GM23338 (cell line): ENCODE measurements around the gene DZIP1. TPM values are rescaled to one million over a fixed set of nuclear protein-coding genes. Genes with fewer than 3 reads are reported as not detected.

Experiments
- ATAC-seq: fragments of 200-7000 bp; cut with Tn5 transposase; 3 replicates; pipeline ENCODE4 v1.9.1; 2020
- DNase-seq: peaks from one replicate; pipeline ENCODE4 v3.0.0-alpha.2; 2015; ENCODE audit warnings: low spot score
- H2AFZ ChIP-seq: fragments of 200-600 bp; sonication (generic); 2 replicates; pipeline ENCODE4 v1.8.0; 2016; ENCODE audit warnings: antibody characterized with exemption, mild to moderate bottlenecking, moderate library complexity
- H3F3A ChIP-seq: fragments of 200-600 bp; sonication (generic); replicated peaks from 2 replicates; pipeline ENCODE4 v1.8.0; 2017; ENCODE audit warnings: antibody characterized with exemption, mixed run types, low read depth
- H3K27ac ChIP-seq: fragments of 200-600 bp; sonication (generic); 2 replicates; pipeline ENCODE4 v1.6.1; 2016; ENCODE audit warnings: low read depth
- H3K27me3 ChIP-seq: fragments of 200-600 bp; sonication (generic); 2 replicates; pipeline ENCODE4 v1.8.0; 2016; ENCODE audit warnings: mild to moderate bottlenecking, mixed run types, moderate library complexity; ENCODE audit not compliant: insufficient read depth
- H3K36me3 ChIP-seq: fragments of 200-600 bp; sonication (generic); 2 replicates; pipeline ENCODE4 v1.8.0; 2016; ENCODE audit warnings: mild to moderate bottlenecking; ENCODE audit not compliant: insufficient read depth
- H3K4me1 ChIP-seq: fragments of 200-600 bp; sonication (generic); 2 replicates; pipeline ENCODE4 v1.8.0; 2016; ENCODE audit warnings: mild to moderate bottlenecking, moderate library complexity; ENCODE audit not compliant: insufficient read depth
- H3K4me2 ChIP-seq: fragments of 200-600 bp; sonication (generic); 2 replicates; pipeline ENCODE4 v1.7.1; 2017; ENCODE audit warnings: mixed run types
- H3K4me3 ChIP-seq: fragments of 200-600 bp; sonication (generic); 2 replicates; pipeline ENCODE4 v1.6.1; 2016; ENCODE audit warnings: mixed run types
- H3K79me2 ChIP-seq: fragments of 200-600 bp; sonication (generic); replicated peaks from 2 replicates; pipeline ENCODE4 v1.8.0; 2017; ENCODE audit warnings: mild to moderate bottlenecking; ENCODE audit not compliant: insufficient read depth
- H3K9me2 ChIP-seq: fragments of 200-600 bp; sonication (generic); 2 replicates; pipeline ENCODE4 v1.8.0; 2017; ENCODE audit not compliant: insufficient read depth
- H4K20me1 ChIP-seq: fragments of 200-600 bp; sonication (generic); replicated peaks from 2 replicates; pipeline ENCODE4 v1.8.0; 2017; ENCODE audit warnings: mild to moderate bottlenecking; ENCODE audit not compliant: insufficient read depth
- H3K27ac Mint-ChIP-seq: 2 replicates; pipeline ENCODE4 v1.8.0; 2020; ENCODE audit warnings: inconsistent platforms, mild to moderate bottlenecking, moderate library complexity, mixed read lengths
- H3K27me3 Mint-ChIP-seq: 3 replicates; pipeline ENCODE4 v1.8.0; 2022; ENCODE audit warnings: low read depth, mild to moderate bottlenecking, moderate library complexity, mixed read lengths, inconsistent platforms; ENCODE audit not compliant: insufficient read depth, poor library complexity
- H3K36me3 Mint-ChIP-seq: 3 replicates; pipeline ENCODE4 v1.8.0; 2021; ENCODE audit warnings: low read depth, mild to moderate bottlenecking, inconsistent platforms, moderate library complexity, mixed read lengths
- H3K4me1 Mint-ChIP-seq: 3 replicates; pipeline ENCODE4 v1.8.0; 2020; ENCODE audit warnings: mild to moderate bottlenecking, inconsistent platforms, mixed read lengths
- H3K4me3 Mint-ChIP-seq: 3 replicates; pipeline ENCODE4 v1.8.0; 2021; ENCODE audit warnings: moderate library complexity, mild to moderate bottlenecking, inconsistent platforms, mixed read lengths
- H3K9me3 Mint-ChIP-seq: 3 replicates; pipeline ENCODE4 v1.8.0; 2020; ENCODE audit warnings: moderate library complexity, mild to moderate bottlenecking, inconsistent platforms, mixed read lengths
- EZH2 ChIP-seq: fragments of 200-600 bp; sonication (generic); IDR thresholded peaks from one replicate; pipeline ENCODE4 v1.8.0; 2017; ENCODE audit warnings: antibody characterized with exemption, mild to moderate bottlenecking, low read depth; ENCODE audit not compliant: unreplicated experiment
- EZH2phosphoT487 ChIP-seq: fragments of 200-600 bp; sonication (generic); IDR thresholded peaks from one replicate; pipeline ENCODE4 v1.8.1; 2018; ENCODE audit warnings: antibody characterized with exemption; ENCODE audit not compliant: unreplicated experiment
- NANOG ChIP-seq: IDR thresholded peaks from 2 replicates; pipeline ENCODE4 v1.6.1; 2016; ENCODE audit warnings: antibody characterized with exemption, borderline replicate concordance
- POLR2AphosphoS5 ChIP-seq: IDR thresholded peaks from 2 replicates; pipeline ENCODE4 v1.6.1; 2016; ENCODE audit warnings: antibody characterized with exemption, low read depth
- STAT1 ChIP-seq: IDR thresholded peaks from one replicate; pipeline ENCODE4 v1.6.1; 2016; ENCODE audit warnings: antibody characterized with exemption; ENCODE audit not compliant: unreplicated experiment
- ZNF114 ChIP-seq: fragments of 250-450 bp; sonication (Bioruptor Pico); IDR thresholded peaks from 2 replicates; pipeline ENCODE4 v1.5.0; 2020; ENCODE audit warnings: mild to moderate bottlenecking, moderate library complexity
- ZNF331 ChIP-seq: fragments of 250-450 bp; sonication (Bioruptor Pico); IDR thresholded peaks from 2 replicates; pipeline ENCODE4 v1.5.0; 2020; ENCODE audit warnings: low read depth, mild to moderate bottlenecking, moderate library complexity
- polyA plus RNA-seq: library from polyadenylated mRNA; unstranded; fragments of >200 nt; fragmentation: Nextera tagmentation; extraction: Ambion mirVana; gene quantifications from 2 replicates; pipeline ENCODE4 v1.2.1, GENCODE V29; 2016
- total RNA-seq: library from RNA; depleted of rRNA; stranded (reverse); fragments of >200 nt; shearing (Covaris generic); gene quantifications from 2 replicates; pipeline ENCODE4 v1.2.3, GENCODE V29; 2014
- TF ChIP-seq, protein P1 (sequence below): fragments of 250-450 bp; sonication (Bioruptor Pico); IDR thresholded peaks from 2 replicates; pipeline ENCODE4 v1.5.0; 2020; ENCODE audit warnings: mild to moderate bottlenecking, moderate library complexity
- TF ChIP-seq, protein P2 (sequence below): IDR thresholded peaks from 2 replicates; pipeline ENCODE4 v1.6.1; 2016; ENCODE audit warnings: antibody characterized with exemption
- TF ChIP-seq, protein P3 (sequence below), 2 experiments: fragments of 200-600 bp in 1 of 2; sonication (generic) in 1 of 2; conservative IDR thresholded peaks; 2 replicates each; pipeline versions ENCODE4 v1.5.1 to v1.6.1; 2016 to 2017; ENCODE audit warnings: antibody characterized with exemption in 2 of 2, low read depth in 2 of 2, mild to moderate bottlenecking in 2 of 2, moderate library complexity in 1 of 2
- TF ChIP-seq, protein P4 (sequence below): IDR thresholded peaks from one replicate; pipeline ENCODE4 v1.6.1; 2018; ENCODE audit warnings: antibody characterized with exemption; ENCODE audit not compliant: unreplicated experiment

The DZIP1 gene
- total and polyA plus RNA-seq, 2 experiments from 2014 or later = 10.6 to 24.2 TPM

DNA sequence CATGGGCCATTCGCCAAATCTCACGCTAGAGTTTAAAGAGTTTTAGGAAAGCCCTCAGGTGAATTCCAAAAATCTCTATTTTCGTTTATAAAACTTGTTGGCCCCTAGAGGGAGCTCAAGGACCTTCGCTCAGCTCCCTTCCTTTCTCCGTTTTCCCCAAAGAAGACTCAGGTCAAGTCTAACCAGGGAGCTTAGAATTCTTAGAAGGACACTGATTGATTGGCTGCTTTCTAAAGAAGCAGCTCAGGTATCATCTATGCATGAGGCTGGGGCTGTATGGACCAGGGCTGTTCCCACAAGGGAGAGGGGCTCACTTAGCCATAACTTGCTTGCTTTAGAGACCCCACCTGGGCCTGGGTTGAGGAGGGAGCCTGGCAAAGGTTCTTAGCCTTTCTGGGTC is 20.5 kb downstream of the DZIP1 start (continued):
- TF ChIP-seq, protein P1, sequence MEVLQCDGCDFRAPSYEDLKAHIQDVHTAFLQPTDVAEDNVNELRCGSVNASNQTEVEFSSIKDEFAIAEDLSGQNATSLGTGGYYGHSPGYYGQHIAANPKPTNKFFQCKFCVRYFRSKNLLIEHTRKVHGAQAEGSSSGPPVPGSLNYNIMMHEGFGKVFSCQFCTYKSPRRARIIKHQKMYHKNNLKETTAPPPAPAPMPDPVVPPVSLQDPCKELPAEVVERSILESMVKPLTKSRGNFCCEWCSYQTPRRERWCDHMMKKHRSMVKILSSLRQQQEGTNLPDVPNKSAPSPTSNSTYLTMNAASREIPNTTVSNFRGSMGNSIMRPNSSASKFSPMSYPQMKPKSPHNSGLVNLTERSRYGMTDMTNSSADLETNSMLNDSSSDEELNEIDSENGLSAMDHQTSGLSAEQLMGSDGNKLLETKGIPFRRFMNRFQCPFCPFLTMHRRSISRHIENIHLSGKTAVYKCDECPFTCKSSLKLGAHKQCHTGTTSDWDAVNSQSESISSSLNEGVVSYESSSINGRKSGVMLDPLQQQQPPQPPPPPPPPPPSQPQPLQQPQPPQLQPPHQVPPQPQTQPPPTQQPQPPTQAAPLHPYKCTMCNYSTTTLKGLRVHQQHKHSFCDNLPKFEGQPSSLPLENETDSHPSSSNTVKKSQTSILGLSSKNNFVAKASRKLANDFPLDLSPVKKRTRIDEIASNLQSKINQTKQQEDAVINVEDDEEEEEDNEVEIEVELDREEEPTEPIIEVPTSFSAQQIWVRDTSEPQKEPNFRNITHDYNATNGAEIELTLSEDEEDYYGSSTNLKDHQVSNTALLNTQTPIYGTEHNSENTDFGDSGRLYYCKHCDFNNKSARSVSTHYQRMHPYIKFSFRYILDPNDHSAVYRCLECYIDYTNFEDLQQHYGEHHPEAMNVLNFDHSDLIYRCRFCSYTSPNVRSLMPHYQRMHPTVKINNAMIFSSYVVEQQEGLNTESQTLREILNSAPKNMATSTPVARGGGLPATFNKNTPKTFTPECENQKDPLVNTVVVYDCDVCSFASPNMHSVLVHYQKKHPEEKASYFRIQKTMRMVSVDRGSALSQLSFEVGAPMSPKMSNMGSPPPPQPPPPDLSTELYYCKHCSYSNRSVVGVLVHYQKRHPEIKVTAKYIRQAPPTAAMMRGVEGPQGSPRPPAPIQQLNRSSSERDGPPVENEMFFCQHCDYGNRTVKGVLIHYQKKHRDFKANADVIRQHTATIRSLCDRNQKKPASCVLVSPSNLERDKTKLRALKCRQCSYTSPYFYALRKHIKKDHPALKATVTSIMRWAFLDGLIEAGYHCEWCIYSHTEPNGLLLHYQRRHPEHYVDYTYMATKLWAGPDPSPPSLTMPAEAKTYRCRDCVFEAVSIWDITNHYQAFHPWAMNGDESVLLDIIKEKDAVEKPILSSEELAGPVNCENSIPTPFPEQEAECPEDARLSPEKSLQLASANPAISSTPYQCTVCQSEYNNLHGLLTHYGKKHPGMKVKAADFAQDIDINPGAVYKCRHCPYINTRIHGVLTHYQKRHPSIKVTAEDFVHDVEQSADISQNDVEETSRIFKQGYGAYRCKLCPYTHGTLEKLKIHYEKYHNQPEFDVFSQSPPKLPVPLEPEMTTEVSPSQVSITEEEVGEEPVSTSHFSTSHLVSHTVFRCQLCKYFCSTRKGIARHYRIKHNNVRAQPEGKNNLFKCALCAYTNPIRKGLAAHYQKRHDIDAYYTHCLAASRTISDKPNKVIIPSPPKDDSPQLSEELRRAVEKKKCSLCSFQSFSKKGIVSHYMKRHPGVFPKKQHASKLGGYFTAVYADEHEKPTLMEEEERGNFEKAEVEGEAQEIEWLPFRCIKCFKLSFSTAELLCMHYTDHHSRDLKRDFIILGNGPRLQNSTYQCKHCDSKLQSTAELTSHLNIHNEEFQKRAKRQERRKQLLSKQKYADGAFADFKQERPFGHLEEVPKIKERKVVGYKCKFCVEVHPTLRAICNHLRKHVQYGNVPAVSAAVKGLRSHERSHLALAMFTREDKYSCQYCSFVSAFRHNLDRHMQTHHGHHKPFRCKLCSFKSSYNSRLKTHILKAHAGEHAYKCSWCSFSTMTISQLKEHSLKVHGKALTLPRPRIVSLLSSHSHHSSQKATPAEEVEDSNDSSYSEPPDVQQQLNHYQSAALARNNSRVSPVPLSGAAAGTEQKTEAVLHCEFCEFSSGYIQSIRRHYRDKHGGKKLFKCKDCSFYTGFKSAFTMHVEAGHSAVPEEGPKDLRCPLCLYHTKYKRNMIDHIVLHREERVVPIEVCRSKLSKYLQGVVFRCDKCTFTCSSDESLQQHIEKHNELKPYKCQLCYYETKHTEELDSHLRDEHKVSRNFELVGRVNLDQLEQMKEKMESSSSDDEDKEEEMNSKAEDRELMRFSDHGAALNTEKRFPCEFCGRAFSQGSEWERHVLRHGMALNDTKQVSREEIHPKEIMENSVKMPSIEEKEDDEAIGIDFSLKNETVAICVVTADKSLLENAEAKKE (CRISPR knock-in tag) = no peak
- TF ChIP-seq ZNF331 (CRISPR knock-in tag) = no peak
- TF ChIP-seq, protein P2, sequence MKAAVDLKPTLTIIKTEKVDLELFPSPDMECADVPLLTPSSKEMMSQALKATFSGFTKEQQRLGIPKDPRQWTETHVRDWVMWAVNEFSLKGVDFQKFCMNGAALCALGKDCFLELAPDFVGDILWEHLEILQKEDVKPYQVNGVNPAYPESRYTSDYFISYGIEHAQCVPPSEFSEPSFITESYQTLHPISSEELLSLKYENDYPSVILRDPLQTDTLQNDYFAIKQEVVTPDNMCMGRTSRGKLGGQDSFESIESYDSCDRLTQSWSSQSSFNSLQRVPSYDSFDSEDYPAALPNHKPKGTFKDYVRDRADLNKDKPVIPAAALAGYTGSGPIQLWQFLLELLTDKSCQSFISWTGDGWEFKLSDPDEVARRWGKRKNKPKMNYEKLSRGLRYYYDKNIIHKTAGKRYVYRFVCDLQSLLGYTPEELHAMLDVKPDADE = no peak

DNA sequence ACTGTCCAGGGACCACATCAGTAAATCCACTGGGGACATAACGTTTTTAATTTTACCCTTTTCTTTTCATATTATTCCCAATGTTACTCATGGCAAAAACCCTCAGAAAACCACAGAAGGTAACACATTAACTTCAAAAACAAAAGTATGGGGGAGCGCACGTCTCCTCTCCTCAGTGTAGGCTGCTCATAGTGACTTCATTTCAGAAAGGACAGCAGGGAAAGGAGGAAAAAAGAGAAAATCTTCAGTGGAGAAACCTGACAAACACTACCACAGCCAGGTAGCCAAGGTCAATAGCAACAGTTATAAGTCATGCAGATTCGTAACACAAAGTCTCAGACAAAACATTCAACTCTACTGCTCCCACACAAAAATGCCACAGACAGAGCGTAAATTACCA is 21.4 kb downstream of the DZIP1 start:
- Mint-ChIP-seq H3K27me3 (peaks cover 2% of the 10 kb centered on the region), H3K9me3 (no peaks in the 10 kb centered on the region), H3K4me1 (peaks cover 5% of the 10 kb centered on the region; the same call in 1 of the 3 replicates), H3K36me3 (peaks cover 61% of the 10 kb centered on the region), H3K4me3 (no peak overlapping the region), H3K27ac (no peak overlapping the region)
- H3K36me3 ChIP-seq = peaks cover 19% of the 10 kb centered on the region
- H4K20me1 ChIP-seq = no peaks in the 10 kb centered on the region
- H3F3A ChIP-seq = no peaks in the 10 kb centered on the region
- no peak overlapping the region for H3K27ac ChIP-seq
- H3K79me2 ChIP-seq = no peaks in the 10 kb centered on the region
- H3K4me3 ChIP-seq = no peak overlapping the region
- H2AFZ ChIP-seq = no peak overlapping the region
- H3K4me2 ChIP-seq = no peak overlapping the region
- DNase-seq (no peak), ATAC-seq (no peak)
- H3K4me1 ChIP-seq = no peaks in the 10 kb centered on the region
- H3K27me3 ChIP-seq = no peaks in the 10 kb centered on the region
- no peaks in the 10 kb centered on the region for H3K9me2 ChIP-seq
- no peak for TF ChIP-seq EZH2
- TF ChIP-seq, protein P3, sequence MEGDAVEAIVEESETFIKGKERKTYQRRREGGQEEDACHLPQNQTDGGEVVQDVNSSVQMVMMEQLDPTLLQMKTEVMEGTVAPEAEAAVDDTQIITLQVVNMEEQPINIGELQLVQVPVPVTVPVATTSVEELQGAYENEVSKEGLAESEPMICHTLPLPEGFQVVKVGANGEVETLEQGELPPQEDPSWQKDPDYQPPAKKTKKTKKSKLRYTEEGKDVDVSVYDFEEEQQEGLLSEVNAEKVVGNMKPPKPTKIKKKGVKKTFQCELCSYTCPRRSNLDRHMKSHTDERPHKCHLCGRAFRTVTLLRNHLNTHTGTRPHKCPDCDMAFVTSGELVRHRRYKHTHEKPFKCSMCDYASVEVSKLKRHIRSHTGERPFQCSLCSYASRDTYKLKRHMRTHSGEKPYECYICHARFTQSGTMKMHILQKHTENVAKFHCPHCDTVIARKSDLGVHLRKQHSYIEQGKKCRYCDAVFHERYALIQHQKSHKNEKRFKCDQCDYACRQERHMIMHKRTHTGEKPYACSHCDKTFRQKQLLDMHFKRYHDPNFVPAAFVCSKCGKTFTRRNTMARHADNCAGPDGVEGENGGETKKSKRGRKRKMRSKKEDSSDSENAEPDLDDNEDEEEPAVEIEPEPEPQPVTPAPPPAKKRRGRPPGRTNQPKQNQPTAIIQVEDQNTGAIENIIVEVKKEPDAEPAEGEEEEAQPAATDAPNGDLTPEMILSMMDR (conservative IDR thresholded peaks at IDR 0.05; ENCODE audit: low read depth in 2 of 2) = no peak
- TF ChIP-seq STAT1 = no peak
- TF ChIP-seq, protein P4, sequence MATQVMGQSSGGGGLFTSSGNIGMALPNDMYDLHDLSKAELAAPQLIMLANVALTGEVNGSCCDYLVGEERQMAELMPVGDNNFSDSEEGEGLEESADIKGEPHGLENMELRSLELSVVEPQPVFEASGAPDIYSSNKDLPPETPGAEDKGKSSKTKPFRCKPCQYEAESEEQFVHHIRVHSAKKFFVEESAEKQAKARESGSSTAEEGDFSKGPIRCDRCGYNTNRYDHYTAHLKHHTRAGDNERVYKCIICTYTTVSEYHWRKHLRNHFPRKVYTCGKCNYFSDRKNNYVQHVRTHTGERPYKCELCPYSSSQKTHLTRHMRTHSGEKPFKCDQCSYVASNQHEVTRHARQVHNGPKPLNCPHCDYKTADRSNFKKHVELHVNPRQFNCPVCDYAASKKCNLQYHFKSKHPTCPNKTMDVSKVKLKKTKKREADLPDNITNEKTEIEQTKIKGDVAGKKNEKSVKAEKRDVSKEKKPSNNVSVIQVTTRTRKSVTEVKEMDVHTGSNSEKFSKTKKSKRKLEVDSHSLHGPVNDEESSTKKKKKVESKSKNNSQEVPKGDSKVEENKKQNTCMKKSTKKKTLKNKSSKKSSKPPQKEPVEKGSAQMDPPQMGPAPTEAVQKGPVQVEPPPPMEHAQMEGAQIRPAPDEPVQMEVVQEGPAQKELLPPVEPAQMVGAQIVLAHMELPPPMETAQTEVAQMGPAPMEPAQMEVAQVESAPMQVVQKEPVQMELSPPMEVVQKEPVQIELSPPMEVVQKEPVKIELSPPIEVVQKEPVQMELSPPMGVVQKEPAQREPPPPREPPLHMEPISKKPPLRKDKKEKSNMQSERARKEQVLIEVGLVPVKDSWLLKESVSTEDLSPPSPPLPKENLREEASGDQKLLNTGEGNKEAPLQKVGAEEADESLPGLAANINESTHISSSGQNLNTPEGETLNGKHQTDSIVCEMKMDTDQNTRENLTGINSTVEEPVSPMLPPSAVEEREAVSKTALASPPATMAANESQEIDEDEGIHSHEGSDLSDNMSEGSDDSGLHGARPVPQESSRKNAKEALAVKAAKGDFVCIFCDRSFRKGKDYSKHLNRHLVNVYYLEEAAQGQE = no peak
- TF ChIP-seq NANOG = no peak
- TF ChIP-seq, protein P2 = no peak
- no peak for TF ChIP-seq ZNF114 (CRISPR knock-in tag)
- TF ChIP-seq EZH2phosphoT487 = no peak
- TF ChIP-seq POLR2AphosphoS5 = no peak
